ENCODE measurements around the gene MLH3.

- TF ChIP-seq CTCF (IDR thresholded peaks at IDR 0.05) (no peak), POLR2AphosphoS5 (IDR thresholded peaks at IDR 0.05) (no peak)
Measured at GRCh38 chr14:74983343-74983742, 67.9 kb downstream of the MLH3 start.

Data from upper lobe of left lung (tissue), 4 donors.